ENCODE measurements around the gene GARIN5B.
"Not testable (repeated sequence)": the region's sequence is repeated elsewhere in the genome, so short reads cannot be mapped to it uniquely, and the experiment has no call there.

GARIN5B gene

DNA sequence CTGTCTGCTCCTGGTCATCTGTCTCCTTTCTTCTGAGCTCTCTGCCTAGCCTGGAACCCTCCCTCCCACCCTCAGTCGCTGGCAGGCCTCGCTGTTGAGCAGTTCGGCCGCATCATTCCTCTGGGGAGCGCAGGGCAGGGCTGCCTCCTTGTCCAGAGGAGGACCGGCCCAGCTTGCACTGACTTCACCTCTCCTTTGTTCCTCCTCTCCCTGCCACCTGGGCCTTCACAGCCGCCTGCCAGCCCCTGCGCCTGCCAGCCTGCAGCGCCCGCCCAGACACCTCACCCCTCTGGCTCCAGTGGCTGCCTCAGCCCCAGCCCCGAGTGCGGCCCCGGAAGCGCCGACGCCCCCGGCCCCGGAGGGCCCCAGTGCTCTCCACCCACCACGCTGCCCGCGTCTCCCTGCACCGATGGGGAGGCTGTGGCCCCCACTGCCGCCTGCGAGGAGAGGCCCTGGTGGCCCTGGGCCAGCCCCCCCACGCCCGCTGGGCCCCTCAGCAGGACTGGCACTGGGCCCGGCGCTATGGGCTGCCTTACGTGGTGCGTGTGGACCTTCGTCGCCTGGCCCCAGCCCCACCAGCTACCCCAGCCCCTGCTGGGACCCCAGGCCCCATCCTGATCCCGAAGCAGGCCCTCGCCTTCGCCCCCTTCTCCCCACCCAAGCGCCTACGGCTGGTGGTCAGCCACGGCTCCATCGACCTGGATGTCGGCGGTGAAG, 16.2 kb downstream of the GARIN5B start:
- no peak for DNase-seq

DNA sequence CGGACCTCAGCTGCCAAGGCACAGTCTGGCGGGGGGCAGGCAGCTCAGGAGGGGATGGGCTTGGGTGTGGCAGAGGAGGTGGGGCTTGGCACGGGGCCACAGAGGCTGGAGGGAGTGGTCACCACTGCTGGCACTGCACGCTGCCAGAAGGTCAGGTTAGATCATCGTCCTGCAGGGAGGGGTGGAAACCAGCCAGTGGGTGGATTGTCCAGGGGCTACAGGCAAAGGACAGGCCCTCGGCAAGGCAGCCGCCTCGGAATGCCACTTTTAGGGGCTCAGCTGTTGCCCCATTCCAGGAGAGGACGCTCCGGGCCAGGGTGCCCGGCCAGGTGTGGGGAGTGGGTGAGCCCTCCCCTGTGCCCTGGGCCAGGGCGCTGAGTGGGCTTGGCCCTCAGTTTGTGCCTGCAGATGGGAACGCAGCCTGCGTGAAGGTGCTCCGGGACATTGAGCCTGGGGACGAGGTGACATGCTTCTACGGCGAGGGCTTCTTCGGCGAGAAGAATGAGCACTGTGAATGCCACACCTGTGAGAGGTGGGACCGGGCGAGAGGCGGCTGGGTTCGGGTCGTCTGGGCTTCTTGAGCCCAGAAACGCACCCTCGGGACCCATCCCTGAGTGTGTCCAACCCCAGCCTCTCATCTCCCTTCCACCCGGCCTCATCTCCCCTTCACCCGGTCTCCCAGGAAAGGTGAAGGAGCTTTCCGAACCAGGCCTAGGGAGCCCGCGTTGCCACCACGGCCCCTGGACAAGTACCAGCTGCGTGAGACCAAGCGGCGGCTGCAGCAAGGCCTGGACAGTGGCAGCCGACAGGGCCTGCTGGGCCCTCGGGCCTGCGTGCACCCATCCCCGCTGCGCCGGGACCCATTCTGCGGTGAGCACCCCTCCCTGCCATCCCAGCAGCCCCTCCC, 17.0 kb downstream of the GARIN5B start:
- DNase-seq, result no peak

DNA sequence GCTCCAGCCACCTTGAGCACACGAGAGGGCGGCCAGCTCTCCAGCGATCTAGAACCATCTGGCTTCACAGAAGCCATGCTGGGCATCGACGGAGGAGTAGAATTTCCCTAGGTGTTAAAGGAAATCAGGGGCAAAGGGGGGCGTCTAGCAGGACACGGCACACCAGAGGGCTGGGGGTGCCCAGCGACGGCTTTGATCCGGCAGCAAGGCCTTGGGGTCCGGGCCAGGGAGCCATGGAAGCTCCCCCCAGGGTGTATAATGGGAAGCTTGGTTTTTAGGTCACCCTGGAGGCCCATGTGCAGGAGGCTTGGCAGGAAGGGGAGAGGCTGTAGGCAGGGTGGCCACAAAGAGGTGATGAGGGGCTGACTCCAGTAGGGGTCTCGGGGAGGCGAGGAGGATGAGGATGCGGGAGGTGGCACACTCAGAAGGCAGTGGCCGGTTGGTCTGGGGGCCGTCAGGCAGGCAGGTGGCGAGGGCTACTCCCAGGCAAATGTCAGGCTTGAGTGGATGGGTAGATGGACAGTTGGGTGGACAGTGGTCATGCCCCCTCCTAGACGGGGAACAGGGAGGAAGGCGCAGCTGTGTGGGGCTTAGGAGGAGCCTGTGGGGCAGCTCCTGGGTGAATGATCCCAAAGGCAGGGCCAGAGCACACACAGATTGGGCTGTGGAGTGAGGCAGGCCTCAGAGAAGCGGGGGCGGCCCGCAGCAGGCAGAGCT, 17.8 kb downstream of the GARIN5B start:
- DNase-seq, result no peak

DNA sequence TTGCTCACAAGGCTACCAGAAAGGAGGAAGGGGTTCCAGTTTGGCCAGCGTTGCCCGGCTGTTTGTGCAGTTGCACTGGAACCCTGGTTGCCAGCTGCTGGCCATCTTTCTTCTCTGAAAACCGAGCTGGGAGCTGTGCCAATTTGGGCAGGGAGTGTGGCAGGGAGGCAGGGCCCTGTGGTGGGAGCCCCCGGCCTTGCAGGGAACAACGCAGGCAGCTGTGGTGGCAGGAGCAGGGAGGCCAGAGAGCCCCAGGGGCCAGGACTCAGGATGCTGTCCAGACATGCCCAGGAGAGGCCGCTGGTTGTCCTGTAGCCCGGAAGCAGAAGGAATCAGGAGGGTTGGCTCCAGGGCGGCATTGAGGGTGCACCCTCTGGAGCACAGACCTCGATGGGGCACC, 18.6 kb downstream of the GARIN5B start:
- no peak for DNase-seq

DNA sequence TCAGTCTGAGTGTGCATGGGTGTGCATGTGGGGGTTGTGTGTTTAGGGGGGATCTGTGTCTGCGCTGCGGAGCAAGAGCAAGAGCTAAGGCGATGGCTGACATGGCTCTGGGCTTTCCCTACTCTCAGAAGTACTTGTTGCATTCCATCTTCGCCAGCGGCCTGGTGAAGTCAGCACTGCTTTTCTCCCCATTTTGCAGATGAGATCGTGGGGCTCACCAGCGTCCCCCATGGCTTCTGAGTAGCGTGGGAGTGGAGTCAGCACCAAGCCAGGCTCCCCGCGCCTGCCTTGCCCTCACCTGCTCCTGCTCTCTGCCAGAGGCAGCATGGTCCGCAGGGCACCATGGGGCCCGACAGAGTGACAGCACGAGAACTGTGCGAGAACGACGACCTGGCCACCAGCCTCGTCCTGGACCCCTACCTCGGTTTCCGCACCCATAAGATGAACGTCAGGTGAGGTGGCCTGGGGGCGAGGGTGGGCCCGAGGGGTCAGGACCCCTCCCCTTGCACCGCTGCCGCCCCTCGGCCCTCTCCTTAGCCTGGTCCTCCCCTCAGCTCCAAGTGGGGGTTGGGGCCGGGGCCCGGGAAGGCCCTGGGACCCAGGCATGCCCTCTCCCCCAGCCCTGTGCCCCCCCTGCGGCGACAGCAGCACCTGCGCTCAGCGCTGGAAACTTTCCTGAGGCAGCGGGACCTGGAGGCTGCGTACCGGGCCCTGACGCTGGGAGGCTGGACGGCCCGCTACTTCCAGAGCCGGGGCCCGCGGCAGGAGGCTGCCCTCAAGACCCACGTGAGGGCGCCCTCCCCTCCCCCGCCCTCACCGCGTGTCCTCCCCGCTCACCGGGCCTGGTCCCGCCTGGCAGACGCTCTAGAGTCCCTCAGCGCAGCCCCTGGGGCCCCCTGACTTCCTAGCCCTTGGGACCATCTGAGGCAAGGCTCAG, 21.2 kb downstream of the GARIN5B start:
- DNase-seq, result no peak

DNA sequence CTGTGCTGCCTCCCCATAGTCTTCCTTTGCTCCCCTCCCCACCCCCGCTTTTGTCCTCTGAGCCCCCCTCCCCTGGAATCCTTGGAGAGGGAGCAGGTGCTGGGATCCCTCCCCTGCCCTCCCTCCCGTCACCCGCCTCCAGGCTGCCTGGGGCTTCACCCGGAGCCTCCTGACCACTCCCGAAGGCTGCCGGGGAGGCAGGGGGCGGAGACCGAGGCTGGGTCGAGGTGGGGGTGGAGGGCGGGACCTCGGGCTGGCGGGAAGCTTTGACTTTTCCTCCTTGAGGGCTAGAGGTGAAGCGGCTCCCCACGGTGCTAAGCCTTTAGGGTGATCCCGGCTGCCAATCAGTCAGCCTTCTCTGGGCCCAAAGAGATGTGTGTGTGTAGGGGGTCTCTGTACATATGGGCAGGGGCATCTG, 21.9 kb downstream of the GARIN5B start:
- DNase-seq, result no peak

DNA sequence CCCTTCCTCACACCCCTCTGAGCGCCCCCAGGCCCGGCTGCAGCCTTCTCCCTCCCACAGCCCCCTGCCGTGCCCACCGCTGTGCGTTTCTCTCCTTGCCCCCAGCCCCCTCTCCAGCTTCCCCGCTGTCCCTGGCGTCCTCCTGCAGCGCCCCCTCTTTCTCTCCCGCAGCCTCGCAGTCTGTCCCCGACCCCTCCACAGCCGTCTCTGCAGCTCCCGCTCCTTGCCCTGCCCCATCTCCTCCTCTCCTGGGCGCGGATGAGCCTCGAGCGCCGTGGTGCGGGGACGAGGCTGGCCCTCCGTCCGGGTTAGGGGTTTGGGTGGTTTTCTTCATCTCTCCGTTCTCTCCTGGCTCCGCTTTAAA, 22.3 kb downstream of the GARIN5B start:
- peak; percentile 55 for DNase-seq

DNA sequence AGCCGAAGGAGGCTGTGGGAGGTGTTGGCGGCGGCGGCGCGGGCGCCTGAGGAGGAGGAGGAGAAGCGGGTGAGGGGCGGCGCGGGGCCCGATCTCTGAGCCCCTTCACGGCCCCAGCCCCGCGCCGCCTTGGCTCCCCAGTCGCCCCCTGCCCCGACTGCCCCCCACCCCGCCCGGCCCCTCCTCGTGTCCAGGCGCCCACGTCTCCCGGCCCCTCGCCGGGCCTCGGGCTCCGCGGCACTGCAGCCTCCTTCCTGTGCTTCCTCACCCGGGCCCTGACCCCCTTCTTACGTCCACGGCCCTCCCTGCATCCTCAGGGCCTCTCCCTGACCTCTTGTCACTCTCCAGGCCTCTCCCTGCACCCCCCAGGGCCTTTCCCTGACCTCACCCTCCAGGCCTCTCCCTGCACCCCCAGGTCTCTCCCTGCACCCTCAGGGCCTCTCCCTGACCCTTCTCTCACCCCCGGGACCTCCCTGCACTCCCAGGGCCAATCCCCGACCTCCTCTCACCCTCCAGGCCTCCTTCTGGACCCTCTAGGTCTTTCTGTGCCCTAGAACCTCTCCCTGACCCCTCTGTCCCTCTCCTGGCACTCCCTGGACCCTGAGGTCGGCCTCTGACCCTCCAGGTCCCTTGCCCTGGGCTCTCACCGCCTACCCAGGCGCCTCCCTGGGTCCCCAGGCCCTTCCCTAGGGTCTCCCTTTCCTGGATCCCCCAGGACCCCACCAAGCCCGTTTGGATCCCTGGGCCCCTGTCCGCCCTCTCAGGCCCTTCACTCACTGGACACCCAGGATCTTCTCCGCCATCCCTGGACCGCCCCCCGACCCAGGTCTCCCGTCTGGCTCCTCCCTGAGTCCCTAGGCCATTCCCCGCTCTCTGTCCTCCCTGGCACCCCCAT, 22.9 kb downstream of the GARIN5B start:
- peak; percentile 51 for DNase-seq

DNA sequence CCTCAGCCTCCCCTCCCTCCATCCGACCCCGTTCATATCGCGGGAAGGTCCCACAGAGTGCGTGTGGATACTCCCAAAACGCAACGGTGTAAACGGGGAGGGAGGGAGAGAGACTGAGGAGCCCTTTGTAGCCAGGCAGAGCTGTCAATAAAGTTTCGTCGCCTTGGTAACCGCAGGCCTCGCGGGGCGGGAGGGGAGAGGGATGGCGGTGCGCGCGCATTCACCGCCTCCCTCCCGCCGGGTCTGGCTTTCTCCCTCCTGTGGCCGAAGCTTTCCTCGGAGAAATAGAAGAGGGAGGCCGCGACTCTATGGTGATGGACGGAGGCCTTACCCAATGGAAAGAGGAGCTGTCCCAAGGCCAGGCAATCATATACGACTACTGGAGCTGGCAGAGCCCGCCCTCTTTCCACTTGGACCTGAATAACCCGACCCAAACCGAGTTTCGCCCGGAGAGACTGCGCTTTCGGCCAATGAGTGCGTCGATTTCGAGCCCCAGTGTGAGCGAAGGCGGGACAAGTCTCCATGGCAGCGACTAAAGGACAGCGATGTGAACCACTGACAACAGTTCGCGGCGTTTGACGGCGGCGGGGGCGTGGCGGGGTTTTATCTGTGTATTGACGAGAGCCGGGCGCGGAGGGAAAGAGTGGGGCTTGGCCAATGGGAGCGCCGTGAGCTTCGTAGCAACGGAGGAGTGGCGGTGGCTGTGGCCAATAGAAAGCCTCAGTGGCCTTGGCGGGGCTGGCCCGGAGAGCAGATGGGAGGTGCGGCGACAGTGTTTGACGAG, 23.8 kb downstream of the GARIN5B start, which contains the start of gene KMT5C:
Gene KMT5C (plus strand): TSS at position 772 of the 784 bp plus-strand sequence. CDS start 2,061 bp downstream, outside the sequence.
- DNase-seq, result peak; percentile 100

DNA sequence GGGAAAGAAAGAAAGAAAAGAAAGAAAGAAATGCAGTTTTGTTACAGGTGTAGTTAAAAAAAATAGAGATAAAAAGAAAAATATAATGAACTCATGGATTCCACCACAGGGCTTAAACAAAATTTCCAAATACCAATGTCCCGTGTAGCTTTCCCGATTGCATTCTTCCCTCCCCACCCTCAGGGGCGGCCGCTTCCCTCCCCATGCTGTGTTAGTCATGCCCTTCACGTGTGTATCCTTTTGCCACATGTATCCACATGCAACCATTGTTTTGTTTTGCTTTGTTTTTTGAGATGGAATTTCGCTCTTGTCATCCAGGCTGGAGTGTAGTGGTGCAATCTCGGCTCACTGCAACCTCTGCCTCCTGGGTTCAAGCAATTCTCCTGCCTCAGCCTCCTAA, 27.0 kb downstream of the GARIN5B start:
- no peak for DNase-seq

DNA sequence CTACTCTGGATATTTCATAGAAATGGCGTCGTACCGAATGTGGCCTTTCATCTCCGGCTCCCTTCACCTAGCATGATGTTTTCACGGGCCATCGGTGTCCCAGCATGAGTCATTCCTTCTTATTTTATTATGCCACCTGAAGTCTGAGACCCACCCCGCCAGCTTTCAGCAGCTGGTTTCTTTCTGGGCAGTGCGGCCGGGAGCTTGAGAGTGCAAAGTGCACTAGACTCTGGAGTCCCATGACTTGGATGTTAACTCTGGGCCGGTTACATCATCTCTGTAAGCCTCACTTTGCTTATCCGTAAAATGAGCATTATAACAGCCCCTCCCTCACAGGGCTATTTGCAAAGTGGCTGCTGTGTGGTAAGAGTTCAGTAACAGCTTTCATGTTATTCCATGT, 29.2 kb downstream of the GARIN5B start:
- no peak for DNase-seq

DNA sequence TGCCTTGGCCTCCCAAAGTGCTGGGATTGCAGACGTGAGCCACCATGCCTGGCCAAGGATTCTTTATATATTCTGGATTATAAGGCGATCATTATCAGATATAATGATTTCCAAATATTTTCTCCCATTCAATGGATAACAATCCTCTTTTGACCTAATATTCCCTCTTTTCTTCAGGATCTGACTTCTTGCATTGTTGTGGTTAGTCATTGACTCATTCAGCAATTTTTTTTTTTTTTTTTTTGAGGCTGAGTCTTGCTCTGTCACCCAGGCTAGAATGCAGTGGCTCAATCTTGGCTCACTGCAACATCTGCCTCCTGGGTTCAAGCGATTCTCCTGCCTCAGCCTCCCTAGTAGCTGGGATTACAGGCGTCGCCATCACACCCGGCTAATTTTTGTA, 33.3 kb downstream of the GARIN5B start:
- DNase-seq, result not testable (repeated sequence)

DNA sequence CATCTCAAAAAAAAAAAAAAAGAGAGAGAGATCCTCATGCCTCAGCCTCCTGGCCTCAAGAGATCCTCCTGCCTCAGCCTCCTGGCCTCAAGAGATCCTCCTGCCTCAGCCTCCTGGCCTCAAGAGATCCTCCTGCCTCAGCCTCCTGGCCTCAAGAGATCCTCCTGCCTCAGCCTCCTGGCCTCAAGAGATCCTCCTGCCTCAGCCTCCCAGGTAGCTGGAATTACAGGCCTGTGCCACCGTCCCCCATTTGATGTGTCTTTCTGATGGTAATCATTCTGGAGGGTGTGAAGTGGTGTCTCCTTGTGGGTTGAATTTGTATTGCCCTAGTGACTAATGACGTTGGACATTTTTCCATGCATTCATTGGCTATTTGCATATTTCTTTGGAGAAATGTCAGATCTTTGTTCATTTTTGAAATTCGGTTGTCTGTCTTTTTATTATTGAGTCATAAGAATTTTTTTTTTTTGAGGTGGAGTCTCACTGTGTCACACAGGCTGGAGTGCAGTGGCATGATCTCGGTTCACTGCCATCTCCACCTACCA, 34.2 kb downstream of the GARIN5B start:
- not testable (repeated sequence) for DNase-seq

DNA sequence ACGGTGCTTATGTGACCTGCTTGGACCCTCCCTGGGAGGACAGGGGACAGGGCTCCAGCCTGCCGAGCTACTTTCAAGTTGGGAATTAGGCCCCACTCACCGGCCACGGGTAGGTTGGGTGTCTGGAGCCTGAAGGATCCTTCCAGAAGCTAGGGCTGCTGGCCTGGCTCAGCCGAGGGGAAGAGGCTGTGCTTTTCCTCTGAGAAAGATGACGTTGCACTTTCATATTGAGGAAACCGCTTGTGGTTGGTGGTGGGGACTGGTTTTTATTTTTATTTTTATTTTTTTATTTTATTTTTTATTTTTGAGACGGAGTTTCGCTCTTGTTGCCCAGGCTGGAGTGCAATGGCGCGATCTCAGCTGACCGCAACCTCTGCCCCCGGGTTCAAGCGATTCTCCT, 37.9 kb downstream of the GARIN5B start, which contains the start of gene TMEM150B:
Gene TMEM150B (minus strand): TSS at position 170 of the 400 bp plus-strand sequence. CDS start 4,305 bp downstream, outside the sequence.
- DNase-seq, result no peak

DNA sequence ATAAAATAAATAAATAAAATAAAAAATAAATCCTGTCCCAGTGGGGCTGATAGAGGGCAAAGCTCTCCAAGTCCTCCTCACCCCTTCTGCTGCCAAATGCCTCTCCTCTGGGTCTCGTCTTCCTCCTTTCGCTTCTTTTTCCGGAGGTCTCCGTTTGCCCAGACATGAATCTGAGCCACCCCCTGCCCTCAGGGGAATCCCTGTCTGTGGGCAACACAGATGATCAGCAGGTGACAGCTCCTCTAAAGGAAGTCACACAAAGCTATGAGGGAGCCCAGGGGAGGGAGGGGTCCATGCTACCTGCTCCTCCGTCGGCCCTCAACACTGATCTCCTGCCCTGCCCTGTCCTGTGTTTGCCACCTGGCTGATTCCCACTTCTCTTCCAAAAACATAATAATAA, 38.4 kb downstream of the GARIN5B start:
- DNase-seq, result no peak

DNA sequence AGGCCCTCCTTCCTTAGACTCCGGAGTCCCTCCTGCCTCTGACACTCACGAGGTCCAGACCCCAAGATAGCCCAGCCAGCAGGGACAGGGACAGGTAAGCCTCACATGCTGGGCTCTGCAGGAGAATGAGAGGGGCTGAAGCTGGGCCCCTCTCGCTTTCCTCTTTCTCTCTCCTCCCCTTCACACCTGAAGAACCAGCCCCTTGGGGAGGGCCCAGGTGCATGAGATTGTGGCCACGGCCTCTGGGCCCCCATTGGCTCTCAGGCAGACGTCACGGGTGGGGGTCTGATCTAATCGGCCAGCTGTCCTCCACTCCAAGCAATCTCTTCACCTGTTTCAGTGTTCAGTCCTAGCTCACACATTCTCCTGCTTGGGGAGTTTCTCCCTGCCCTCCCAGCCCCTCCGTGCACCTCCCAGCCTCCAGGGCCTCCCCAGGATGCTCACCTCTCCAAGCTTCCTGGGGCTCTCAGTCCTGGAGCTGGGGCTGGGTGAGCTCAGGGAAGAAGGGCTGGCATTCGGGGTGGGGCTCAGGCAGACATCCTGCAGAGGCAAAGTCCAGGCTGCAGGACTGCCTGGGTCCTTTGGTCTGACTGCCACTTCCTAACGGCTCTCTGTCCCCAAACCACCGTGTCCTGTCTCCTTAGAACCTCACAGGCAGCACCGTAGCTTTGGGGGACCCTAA, 40.7 kb downstream of the GARIN5B start:
- no peak for DNase-seq

DNA sequence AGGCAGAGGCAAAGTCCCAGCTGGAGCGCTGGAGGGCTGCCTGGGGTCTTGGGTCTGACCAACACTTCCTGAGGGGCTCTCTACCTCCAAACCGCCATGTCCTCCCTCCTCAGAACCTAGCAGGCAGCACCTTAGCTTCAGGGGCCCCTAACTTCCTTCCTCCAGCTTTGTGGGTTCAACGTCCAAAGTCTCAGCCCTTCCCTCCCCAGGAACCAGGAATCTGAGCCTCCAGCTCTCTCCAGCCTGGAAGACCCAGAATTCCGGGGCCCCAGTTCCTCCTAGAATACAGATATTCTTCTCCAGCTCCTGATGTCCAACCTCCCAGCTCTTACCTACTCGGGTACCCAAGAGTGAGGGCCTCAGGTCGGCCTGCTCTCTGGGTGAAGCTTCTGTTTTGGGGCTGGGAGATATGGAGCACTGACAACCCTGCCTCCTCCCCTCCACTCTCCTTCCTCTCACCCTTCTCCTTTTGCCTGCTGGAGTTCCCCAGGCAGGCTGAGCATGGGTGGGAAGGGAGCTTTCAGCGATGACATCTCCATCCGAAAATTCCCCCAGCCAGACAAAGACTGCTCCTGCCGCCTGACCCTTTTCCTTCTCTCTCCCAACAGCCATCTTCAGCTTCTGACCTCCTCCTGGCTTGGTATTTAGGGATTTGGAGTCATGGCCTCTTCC, 41.5 kb downstream of the GARIN5B start:
- DNase-seq, result no peak

DNA sequence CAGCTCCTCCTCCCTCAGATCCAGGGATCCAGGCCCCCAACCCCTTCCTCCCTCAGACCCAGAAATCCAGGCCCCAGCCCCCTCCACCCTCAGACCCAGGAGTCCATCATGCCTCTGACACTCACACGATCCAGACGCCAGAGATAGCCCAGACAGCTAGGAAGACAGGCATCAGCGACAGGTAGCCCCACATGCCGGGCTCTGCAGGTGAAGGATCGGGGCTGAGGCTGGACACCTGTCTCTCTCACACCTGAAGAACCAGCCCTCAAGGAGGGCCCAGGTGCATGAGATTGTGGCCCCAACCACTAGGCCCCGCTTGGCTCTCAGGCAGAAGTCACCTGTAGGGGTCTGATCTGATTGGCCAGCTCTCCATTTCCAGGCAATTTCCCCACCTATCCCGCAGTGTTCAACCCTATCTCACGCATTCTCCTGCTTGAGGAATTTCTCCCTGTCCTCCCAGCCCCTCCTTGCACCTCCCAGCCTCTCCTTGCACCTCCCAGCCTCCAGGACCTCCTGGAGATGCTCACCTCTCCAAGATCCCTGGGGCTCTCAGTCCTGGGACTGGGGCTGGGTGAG, 42.1 kb downstream of the GARIN5B start:
- no peak for DNase-seq

Measured in retina (tissue), 1 donor.